HepG2 (cell line): ENCODE results near the gene SCUBE1. TPM values are rescaled to one million over a fixed set of nuclear protein-coding genes. Genes with fewer than 3 reads are reported as not detected.

Source experiments
- ATAC-seq: fragments of 200-7000 bp; cut with Tn5 transposase; 3 replicates; pipeline ENCODE4 v1.9.1; 2020; ENCODE audit warnings: mild to moderate bottlenecking, moderate library complexity
- BruUV-seq: library from RNA; stranded (reverse); fragments of 400-500 nt; replicated peaks from 2 replicates; lab custom pipeline; 2021; lab: Mats Ljungman, UMichigan
- CTCF ChIA-PET: fragments of 300-600 bp; formaldehyde crosslinking; extraction: SDS; loops from one replicate; lab custom pipeline; 2021; ENCODE audit warnings: low total read pairs, inconsistent platforms, low intra/inter-chr PET ratio; lab: Yijun Ruan, JAX
- POLR2A ChIA-PET: fragments of 350-600 bp; sonication (Branson Sonifier 250); formaldehyde crosslinking; loops from one replicate; lab custom pipeline; 2020; ENCODE audit warnings: antibody characterized with exemption, inconsistent platforms; lab: Yijun Ruan, JAX
- DNase-seq: peaks from one replicate; pipeline ENCODE4 v3.0.0-alpha.2; 2015; ENCODE audit warnings: low spot score
- FAIRE-seq: peaks from 3 replicates; lab custom pipeline; 2011; peaks lifted over from hg19 to GRCh38; lab: Jason Lieb, UNC
- H2AFZ ChIP-seq: one replicate; pipeline ENCODE4 v1.6.1; 2011; ENCODE audit warnings: low read length, inconsistent platforms
- H3K27ac ChIP-seq: fragments of 300-600 bp; 3 replicates; pipeline ENCODE4 v1.8.0; 2011; ENCODE audit warnings: mixed run types, mild to moderate bottlenecking, mixed read lengths, low read length, inconsistent platforms; ENCODE audit not compliant: insufficient read depth; ENCODE audit errors: extremely low read length
- H3K27me3 ChIP-seq, 2 experiments: fragments of 200-600 bp in 1 of 2; 2 replicates in 1 of 2; 3 replicates in 1 of 2; pipeline versions ENCODE4 v1.6.0 to v1.8.0; 2011; ENCODE audit warnings: low read length in 2 of 2, mild to moderate bottlenecking in 2 of 2, moderate library complexity in 2 of 2, inconsistent platforms in 1 of 2; ENCODE audit not compliant: insufficient read depth in 2 of 2, control insufficient read depth in 1 of 2
- H3K36me3 ChIP-seq, 2 experiments: fragments of 200-600 bp in 1 of 2; replicated peaks in 1 of 2; 2 replicates in 1 of 2; 3 replicates in 1 of 2; pipeline versions ENCODE4 v1.5.1 to v1.8.0; 2011; ENCODE audit warnings: low read length in 2 of 2, inconsistent platforms in 1 of 2; ENCODE audit not compliant: insufficient read depth in 2 of 2, control insufficient read depth in 1 of 2
- H3K4me1 ChIP-seq: 2 replicates; pipeline ENCODE4 v1.5.1; 2012; ENCODE audit warnings: low read length, inconsistent platforms; ENCODE audit not compliant: insufficient read depth
- H3K4me2 ChIP-seq: 2 replicates; pipeline ENCODE4 v1.6.0; 2011; ENCODE audit warnings: low read depth, low read length, inconsistent platforms
- H3K4me3 ChIP-seq, 3 experiments: fragments of 200-600 bp in 1 of 3; sonication (generic), shearing (Covaris generic) in 1 of 3; replicated peaks in 1 of 3; 2 replicates each; pipeline ENCODE4 v1.5.1; 2011 to 2016; ENCODE audit warnings: low read length in 3 of 3, inconsistent platforms in 2 of 3, low read depth in 2 of 3, mild to moderate bottlenecking in 2 of 3, control low read depth in 1 of 3, mixed read lengths in 1 of 3; ENCODE audit not compliant: insufficient read depth in 1 of 3
- H3K79me2 ChIP-seq: one replicate; pipeline ENCODE4 v1.6.1; 2011; ENCODE audit warnings: low read length, inconsistent platforms; ENCODE audit not compliant: insufficient read depth
- H3K9ac ChIP-seq: 2 replicates; pipeline ENCODE4 v1.6.0; 2011; ENCODE audit warnings: mild to moderate bottlenecking, low read depth, low read length, inconsistent platforms; ENCODE audit not compliant: insufficient read depth
- H3K9me3 ChIP-seq: 2 replicates; pipeline ENCODE4 v1.5.1; 2012; ENCODE audit warnings: mild to moderate bottlenecking, low read length
- H4K20me1 ChIP-seq: 2 replicates; pipeline ENCODE4 v1.6.0; 2011; ENCODE audit warnings: inconsistent platforms, mild to moderate bottlenecking, low read length, moderate library complexity; ENCODE audit not compliant: insufficient read depth
- JDP2 ChIP-seq: sonication (generic); formaldehyde crosslinking; IDR thresholded peaks from 2 replicates; pipeline ENCODE4 v1.8.1; 2022; ENCODE audit warnings: missing genetic modification reagents, borderline replicate concordance
- MBD4 ChIP-seq: IDR thresholded peaks from 2 replicates; pipeline ENCODE4 v1.6.1; 2012; ENCODE audit warnings: low read length, inconsistent platforms, borderline replicate concordance
- POLR2AphosphoS5 ChIP-seq: IDR thresholded peaks from 2 replicates; pipeline ENCODE4 v1.6.1; 2012; ENCODE audit warnings: low read depth, low read length
- RAD21 ChIP-seq: fragments of 450-650 bp; formaldehyde crosslinking; IDR thresholded peaks from 2 replicates; pipeline ENCODE4 v1.5.0; 2020; ENCODE audit warnings: mild to moderate bottlenecking
- SATB2 ChIP-seq: sonication (generic); formaldehyde crosslinking; IDR thresholded peaks from 2 replicates; pipeline ENCODE4 v1.5.0; 2020; ENCODE audit warnings: missing genetic modification reagents
- ZBTB1 ChIP-seq: sonication (generic); formaldehyde crosslinking; IDR thresholded peaks from 2 replicates; pipeline ENCODE4 v1.4.0; 2020; ENCODE audit warnings: missing genetic modification reagents, borderline replicate concordance
- ZNF136 ChIP-seq: sonication (generic); formaldehyde crosslinking; IDR thresholded peaks from 2 replicates; pipeline ENCODE4 v1.8.1; 2022; ENCODE audit warnings: low read depth, mild to moderate bottlenecking, moderate library complexity, missing genetic modification reagents
- ZNF598 ChIP-seq: sonication (generic); formaldehyde crosslinking; IDR thresholded peaks from 2 replicates; pipeline ENCODE4 v1.5.1; 2020; ENCODE audit warnings: mild to moderate bottlenecking, missing genetic modification reagents, borderline replicate concordance
- WGBS: methylation state at CpG from one replicate; pipeline ENCODE4 v1.1.6; 2017; ENCODE audit warnings: low lambda C conversion rate; 5-methylcytosine and 5-hydroxymethylcytosine counted together
- in situ Hi-C: cut with HindIII; loops from 2 replicates; pipeline ENCODE4 v1.10.0; 2017; ENCODE audit warnings: low pct_unique_long_range_greater_than_20kb; ENCODE audit not compliant: extremely low pct_ligation_motif_present
- intact Hi-C: fragments of 100-400 bp; cut with micrococcal nuclease; formaldehyde crosslinking; loops from one replicate; pipeline ENCODE4 v1.10.0; 2022; ENCODE audit not compliant: unreplicated experiment
- polyA plus RNA-seq, 8 experiments: library from polyadenylated mRNA; depleted of rRNA in 3 of 8; stranded (reverse) in 7 of 8; unstranded in 1 of 8; fragments of >200 nt; fragmentation: Illumina TruSeq in 4 of 8; extraction: Trizol in 4 of 8; gene quantifications; 2 replicates each; pipeline versions ENCODE4 v1.2.1 to v1.2.3, GENCODE V29; 2011 to 2016; ENCODE audit warnings: low read depth in 4 of 8, missing spikeins in 1 of 8, mixed read lengths in 1 of 8; ENCODE audit not compliant: insufficient read depth in 1 of 8
- total RNA-seq, 5 experiments: library from RNA; depleted of rRNA; stranded (reverse); fragments of >200 nt; fragmentation: Illumina TruSeq; extraction: Trizol; gene quantifications; 2 replicates each; pipeline ENCODE4 v1.2.3, GENCODE V29; 2016; ENCODE audit warnings: low read depth in 1 of 5
- TF ChIP-seq, protein P1 (sequence below): sonication (generic); formaldehyde crosslinking; IDR thresholded peaks from 2 replicates; pipeline ENCODE4 v1.4.0; 2020; ENCODE audit warnings: mild to moderate bottlenecking, missing genetic modification reagents
- TF ChIP-seq, protein P2 (sequence below): fragments of 450-650 bp; IDR thresholded peaks from 2 replicates; pipeline ENCODE4 v1.6.1; 2017; ENCODE audit warnings: mild to moderate bottlenecking
- TF ChIP-seq, protein P3 (sequence below): IDR thresholded peaks from 2 replicates; pipeline ENCODE4 v1.6.1; 2016

SCUBE1 gene
- total and polyA plus RNA-seq, 2 of the 13 experiments (the other 11 are each of a cell fraction or from before 2014, with no cell fraction given) = under 0.01 to 0.05 TPM

DNA sequence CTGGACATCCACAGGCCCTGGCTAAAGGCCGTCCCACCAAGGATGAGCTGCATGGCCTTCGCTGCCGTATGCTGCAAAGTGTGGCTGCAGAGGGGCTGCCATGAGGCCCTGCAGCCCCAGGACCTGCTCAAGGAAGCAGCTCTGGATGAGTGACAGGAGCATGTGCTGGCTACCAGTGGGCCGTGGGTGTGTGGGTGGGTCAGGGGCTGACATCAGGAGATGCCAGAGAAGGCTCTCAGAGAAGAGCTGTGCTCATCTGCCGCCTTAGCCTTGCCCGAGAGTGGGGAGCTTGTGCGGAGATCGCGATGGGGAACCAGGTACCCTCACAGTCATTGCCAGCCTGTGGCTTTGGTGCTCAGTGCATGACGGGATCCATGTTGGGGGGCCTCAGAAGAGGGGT is 41.3 kb downstream of the SCUBE1 start:
- Histone ChIP-seq H3K27me3 (peaks cover 15 to 85% of the 10 kb centered on the region in 2 experiments; a peak in 4 of 5 replicates), H3K79me2 (no peaks in the 10 kb centered on the region), H3K9ac (no peak overlapping the region), H3K4me2 (no peak overlapping the region), H4K20me1 (peaks cover 2% of the 10 kb centered on the region; the same call in 1 of the 2 replicates), H3K36me3 (no peaks in the 10 kb centered on the region), H3K27ac (no peak overlapping the region), H3K9me3 (no peaks in the 10 kb centered on the region), H3K4me1 (no peaks in the 10 kb centered on the region), H3K4me3 (no peak overlapping the region), H2AFZ (no peak overlapping the region)
- BruUV-seq = no TSS peak
- 75% methylated on average over 4 of the region's 10 CpGs for WGBS
- ChIA-PET CTCF (no interaction called here), POLR2A (no interaction called here)
- intact Hi-C loops = no loop called here
- DNase-seq = no peak
- TF ChIP-seq SATB2 (CRISPR knock-in tag) (no peak), ZNF136 (CRISPR knock-in tag) (no peak), JDP2 (no peak), ZNF598 (CRISPR knock-in tag) (no peak), POLR2AphosphoS5 (no peak), ZBTB1 (CRISPR knock-in tag) (no peak), RAD21 (CRISPR knock-in tag) (no peak), MBD4 (no peak)
- TF ChIP-seq, protein P1, sequence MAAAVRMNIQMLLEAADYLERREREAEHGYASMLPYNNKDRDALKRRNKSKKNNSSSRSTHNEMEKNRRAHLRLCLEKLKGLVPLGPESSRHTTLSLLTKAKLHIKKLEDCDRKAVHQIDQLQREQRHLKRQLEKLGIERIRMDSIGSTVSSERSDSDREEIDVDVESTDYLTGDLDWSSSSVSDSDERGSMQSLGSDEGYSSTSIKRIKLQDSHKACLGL (CRISPR knock-in tag) = no peak
- TF ChIP-seq, protein P2, sequence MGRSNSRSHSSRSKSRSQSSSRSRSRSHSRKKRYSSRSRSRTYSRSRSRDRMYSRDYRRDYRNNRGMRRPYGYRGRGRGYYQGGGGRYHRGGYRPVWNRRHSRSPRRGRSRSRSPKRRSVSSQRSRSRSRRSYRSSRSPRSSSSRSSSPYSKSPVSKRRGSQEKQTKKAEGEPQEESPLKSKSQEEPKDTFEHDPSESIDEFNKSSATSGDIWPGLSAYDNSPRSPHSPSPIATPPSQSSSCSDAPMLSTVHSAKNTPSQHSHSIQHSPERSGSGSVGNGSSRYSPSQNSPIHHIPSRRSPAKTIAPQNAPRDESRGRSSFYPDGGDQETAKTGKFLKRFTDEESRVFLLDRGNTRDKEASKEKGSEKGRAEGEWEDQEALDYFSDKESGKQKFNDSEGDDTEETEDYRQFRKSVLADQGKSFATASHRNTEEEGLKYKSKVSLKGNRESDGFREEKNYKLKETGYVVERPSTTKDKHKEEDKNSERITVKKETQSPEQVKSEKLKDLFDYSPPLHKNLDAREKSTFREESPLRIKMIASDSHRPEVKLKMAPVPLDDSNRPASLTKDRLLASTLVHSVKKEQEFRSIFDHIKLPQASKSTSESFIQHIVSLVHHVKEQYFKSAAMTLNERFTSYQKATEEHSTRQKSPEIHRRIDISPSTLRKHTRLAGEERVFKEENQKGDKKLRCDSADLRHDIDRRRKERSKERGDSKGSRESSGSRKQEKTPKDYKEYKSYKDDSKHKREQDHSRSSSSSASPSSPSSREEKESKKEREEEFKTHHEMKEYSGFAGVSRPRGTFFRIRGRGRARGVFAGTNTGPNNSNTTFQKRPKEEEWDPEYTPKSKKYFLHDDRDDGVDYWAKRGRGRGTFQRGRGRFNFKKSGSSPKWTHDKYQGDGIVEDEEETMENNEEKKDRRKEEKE = no peak
- TF ChIP-seq, protein P3, sequence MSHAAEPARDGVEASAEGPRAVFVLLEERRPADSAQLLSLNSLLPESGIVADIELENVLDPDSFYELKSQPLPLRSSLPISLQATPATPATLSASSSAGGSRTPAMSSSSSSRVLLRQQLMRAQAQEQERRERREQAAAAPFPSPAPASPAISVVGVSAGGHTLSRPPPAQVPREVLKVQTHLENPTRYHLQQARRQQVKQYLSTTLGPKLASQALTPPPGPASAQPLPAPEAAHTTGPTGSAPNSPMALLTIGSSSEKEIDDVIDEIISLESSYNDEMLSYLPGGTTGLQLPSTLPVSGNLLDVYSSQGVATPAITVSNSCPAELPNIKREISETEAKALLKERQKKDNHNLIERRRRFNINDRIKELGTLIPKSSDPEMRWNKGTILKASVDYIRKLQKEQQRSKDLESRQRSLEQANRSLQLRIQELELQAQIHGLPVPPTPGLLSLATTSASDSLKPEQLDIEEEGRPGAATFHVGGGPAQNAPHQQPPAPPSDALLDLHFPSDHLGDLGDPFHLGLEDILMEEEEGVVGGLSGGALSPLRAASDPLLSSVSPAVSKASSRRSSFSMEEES (CRISPR knock-in tag) = no peak
- in situ Hi-C loops = no loop called here
- no peak for FAIRE-seq
- ATAC-seq = no peak
